Fibroblast of pulmonary artery (primary cell): Measurements from ENCODE around the gene TNKS1BP1.
A peak's percentile ranks its signal among the peaks of the same experiment; 100 is the strongest.

Experiments used
- DNase-seq: peaks from one replicate; pipeline ENCODE4 v3.0.0-alpha.2; 2010; ENCODE audit warnings: low read depth
- H3K4me3 ChIP-seq: replicated peaks from 2 replicates; pipeline ENCODE4 v1.5.1; 2011; ENCODE audit warnings: low read depth, mild to moderate bottlenecking, control low read depth, low read length, moderate library complexity
- CTCF ChIP-seq: IDR thresholded peaks from 2 replicates; pipeline ENCODE4 v1.5.1; 2011; ENCODE audit warnings: mild to moderate bottlenecking, control low read depth, low read length, inconsistent platforms; ENCODE audit errors: missing control alignments

The TNKS1BP1 gene

DNA sequence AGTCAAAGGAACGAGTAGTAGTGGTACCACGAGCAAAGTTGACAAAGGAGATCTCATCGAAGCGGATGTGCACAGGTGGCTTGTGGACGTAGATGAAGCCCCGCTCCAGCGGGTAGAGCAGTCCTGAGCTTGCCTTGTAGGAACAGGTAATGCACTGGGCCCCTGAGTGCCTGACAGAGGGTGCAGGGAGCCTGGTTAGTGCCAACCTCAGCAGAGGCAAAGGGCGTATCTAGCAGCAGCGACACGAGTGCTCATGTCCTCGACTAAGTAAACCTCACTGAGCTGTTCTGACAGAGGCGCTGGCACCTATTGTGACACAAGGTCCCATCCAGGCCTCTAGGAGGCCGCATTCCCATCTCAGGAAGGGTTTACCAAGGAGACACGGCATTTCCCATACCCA, 7.0 kb upstream of the TNKS1BP1 start:
- DNase-seq = no peak

DNA sequence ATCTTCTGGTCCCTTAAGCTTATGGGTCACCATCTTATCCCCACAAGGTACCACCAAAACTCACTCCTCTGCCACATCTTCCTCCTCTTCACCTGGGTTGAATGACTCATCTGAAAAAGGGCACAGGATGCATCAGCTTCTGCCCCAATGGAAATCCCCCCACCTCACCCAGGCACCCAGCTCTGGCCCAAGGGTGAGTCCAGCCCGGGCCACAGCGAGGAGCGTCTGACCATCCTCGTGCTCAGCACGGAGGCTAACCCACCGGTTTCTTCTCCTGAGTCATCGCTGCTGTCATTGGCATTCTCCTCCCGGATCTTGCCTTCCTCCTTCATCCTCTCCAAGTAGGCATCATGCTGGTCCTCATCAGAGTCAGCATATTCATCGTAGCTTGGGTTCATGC, 5.3 kb upstream of the TNKS1BP1 start:
- DNase-seq = no peak
- H3K4me3 ChIP-seq = no peak overlapping the region
- no peak for TF ChIP-seq CTCF

More for the DNA sequence above, 7.0 kb upstream of the TNKS1BP1 start:
- H3K4me3 ChIP-seq = no peak overlapping the region
- no peak for TF ChIP-seq CTCF

- TF ChIP-seq CTCF = no peak
- no peak for DNase-seq
- H3K4me3 ChIP-seq = no peak overlapping the region
Measured at GRCh38 chr11:57327721-57328120, 3.0 kb upstream of the TNKS1BP1 start.

DNA sequence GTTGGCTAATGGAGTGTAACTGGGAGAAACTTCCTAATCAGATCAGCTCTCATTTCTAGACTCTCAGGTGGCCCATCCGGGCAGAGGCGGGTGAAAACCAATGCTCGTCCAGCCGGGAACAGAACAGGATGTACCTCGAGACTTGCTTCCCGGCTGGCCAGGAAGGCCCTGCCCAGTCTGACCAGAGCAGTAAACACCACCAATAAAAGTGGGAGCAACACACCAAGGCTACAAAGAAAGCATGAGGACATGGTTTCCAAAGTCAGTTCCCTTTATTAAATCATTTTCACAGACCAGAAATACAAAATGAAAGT, 940 bp upstream of the TNKS1BP1 start:
- H3K4me3 ChIP-seq = peak overlapping the region; percentile 94
- DNase-seq = no peak
- TF ChIP-seq CTCF = no peak

DNA sequence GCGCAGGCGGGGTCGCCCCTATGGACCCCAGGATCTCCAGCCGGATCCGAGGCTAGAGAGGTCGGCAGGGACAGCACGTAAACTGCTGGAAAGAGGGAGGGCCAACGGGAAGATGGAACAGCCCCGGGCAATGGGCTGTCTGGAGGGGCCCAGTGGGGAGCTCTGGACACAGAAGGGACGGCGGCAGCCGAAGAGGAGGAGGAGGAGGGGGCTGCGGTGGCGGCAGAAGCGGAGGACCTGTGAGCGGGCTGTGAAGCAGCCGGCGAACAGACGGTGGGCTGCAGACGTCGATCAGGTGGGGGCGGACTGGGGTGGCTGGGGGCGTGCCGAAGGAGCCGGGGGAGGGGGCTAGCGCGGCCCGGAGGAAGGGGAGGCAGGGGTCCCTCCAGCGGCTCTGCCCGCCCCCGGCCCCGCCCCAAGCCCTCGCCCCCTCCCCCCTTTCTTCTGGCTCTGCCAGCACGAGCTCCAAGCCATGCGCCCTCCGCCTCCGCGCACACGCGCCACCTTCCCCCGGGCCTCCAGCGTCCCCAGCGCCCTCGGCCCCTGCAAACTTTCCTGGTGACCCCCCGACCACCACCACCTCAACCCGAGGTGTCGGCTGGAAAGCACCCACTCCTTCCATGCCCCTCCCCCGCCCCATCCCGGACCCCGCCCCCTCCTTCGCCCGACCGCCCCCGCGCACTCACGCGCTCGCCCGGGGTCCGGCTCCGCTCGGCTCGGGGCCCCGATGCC, 432 bp downstream of the TNKS1BP1 start:
- no peak for TF ChIP-seq CTCF
- DNase-seq = peak; percentile 70
- H3K4me3 ChIP-seq = peak overlapping the region; percentile 94

DNA sequence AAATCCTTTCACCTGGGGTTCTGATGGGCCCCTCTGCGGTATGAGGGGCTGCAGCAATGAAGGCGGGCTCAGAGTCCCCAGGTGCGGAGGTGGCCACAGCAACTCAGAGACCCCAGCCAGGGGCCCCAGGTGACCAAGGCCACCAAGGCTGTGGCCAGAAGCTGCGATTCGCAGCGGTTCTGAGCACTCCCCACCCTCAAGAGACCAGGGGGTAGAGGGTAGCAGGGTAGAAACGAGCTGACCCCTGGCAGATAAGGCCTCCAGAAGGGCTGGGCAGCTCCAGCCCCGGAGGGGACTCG, 948 bp downstream of the TNKS1BP1 start:
- TF ChIP-seq CTCF = no peak
- no peak for DNase-seq
- peak overlapping the region; percentile 94 for H3K4me3 ChIP-seq

DNA sequence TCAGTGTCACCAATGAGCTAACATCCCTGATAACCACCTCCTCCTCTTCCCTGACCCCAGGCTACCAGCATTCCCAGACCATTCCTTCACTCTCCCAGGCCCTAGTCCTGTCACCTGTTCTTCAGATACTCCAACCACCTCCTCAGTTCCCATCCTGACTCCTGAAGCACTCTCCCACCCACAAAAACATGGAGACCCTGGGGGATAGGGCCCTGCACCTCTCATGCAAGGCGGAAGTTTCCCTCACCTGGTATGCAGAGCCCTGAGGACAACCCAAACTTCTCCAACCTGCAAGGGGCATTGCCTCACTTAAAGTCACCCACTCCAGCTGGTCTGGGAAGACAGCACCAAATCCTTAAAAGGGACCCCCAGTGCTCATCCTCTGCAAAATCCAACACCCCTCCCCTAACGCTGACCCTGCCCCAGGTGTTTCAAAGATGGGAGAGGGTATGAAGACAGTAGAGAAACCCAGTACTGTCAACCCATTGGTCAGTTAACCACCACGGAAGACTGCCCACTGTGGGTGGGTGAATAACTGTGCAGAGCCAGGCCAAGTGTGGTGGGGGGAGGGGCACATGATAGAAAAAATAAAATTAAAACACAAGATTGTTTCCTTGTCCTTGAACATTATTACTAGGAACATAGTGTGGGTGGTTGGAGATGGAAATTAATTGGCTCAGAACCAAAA, 1.4 kb downstream of the TNKS1BP1 start:
- peak; percentile 54 for DNase-seq

More for the DNA sequence above, 1.4 kb downstream of the TNKS1BP1 start:
- peak; percentile 27 for TF ChIP-seq CTCF
- peak overlapping the region; percentile 94 for H3K4me3 ChIP-seq
